Measurements from ENCODE around the gene TXNDC16.
"Not testable (repeated sequence)": the region's sequence is repeated elsewhere in the genome, so short reads cannot be mapped to it uniquely, and the experiment has no call there.

Gene TXNDC16

GRCh38 chr14:52552063-52552988, at the start of gene TXNDC16, which contains the start of gene GPR137C:
Gene TXNDC16 (minus strand): TSS chr14:52552505. CDS start chr14:52543557, 8,948 bp downstream.
Gene GPR137C (plus strand): TSS chr14:52552836. CDS start chr14:52553148, 312 bp downstream.
- DNase-seq = peak; percentile 98

GRCh38 chr14:52599974-52600373, 47.7 kb upstream of the TXNDC16 start:
- no peak for DNase-seq

DNA sequence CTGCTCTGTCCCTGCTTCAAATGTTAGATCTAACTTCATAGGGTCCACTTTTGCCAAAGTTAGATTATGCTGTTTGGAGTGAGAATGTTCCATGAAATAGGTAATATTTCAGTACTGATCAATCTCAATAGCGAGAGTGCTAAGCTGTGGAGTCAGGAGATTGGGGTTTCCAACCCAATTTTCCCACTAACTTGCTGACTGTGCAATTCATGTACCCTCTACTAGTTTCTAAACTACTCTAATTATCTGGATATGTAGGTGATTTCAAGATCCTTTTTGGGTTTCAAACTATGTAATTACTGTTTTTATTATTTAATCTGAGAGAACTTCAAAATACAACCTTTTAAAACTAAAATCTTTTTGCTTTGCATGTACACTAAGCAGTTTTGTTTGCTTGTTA, 46.3 kb upstream of the TXNDC16 start:
- DNase-seq = no peak

- DNase-seq = no peak
Measured at GRCh38 chr14:52596861-52597260, 44.6 kb upstream of the TXNDC16 start.

- no peak for DNase-seq
Measured at GRCh38 chr14:52596320-52596719, 44.0 kb upstream of the TXNDC16 start.

DNA sequence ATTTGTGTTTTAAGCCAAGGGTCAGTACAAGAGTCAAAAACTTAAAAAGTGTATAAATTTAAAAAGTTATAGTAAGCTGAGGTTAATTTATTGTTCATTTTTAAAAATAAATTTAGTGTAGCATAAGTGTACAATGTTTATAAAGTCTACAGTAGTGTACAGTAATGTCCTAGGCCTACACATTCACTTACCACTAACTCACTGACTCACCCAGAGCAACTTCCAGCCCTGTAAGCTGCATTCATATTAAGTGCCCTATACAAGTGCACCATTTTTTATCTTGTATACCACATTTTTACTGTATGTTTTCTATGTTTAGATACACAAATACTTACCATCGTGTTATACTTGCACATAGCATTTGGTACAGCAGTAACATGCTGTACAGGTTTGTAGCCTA, 38.0 kb upstream of the TXNDC16 start:
- DNase-seq = no peak

DNA sequence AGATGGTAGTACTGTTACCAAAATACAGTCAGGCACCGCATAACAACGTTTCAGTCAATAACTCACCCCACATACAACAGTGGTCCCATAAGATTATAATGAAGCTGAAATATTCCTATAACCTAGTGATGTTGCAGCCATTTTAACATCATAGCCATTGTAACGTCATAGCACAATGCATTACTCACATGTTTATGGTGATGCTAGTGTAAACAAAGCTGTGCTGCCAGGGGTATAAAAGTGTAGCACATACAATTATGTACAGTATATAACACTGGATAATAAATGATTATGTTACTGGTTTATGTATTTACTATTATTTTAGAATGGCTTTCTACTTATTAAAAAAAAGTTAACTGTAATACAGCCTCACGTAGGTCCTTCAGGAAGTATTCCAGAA, 37.3 kb upstream of the TXNDC16 start:
- DNase-seq = no peak

DNA sequence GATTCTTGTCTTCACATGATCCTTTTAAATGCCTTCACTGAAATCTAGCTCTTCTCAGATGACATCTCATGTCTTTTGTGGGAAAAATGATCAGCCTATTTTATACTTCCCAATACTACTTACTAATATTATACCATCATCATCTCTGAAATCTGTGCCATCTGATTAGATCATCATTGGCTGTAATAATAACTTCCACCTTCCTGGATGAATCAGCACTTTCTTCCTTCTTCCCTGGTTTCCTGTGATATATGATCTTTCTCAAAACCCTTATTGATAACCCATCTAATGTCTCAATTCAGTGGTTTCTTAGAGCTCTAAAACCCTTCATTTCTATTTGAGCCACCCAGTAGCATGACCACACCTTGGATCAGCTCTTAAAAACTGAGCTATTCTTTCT, 31.2 kb upstream of the TXNDC16 start:
- no peak for DNase-seq

DNA sequence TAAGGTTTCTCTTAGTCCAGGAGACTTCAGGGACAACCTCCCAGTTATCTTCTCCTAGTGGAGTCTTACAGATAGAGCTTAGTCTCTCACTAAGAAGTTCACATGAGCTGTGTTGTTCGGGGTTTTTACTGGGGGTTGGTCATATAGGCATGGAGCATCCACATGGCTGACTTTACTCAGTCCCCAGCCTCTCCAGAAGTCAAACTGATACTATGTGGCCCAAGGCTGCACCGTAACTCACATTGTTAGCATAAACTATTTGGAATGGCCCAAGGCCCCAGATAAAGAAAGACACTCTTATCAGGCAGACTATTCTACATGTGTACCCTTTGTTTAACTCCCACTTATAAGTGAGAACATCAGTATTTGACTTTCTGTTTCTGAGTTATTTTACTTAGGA, 23.6 kb upstream of the TXNDC16 start:
- no peak for DNase-seq

- DNase-seq = not testable (repeated sequence)
Measured at GRCh38 chr14:52568454-52568853, 16.1 kb upstream of the TXNDC16 start.

DNA sequence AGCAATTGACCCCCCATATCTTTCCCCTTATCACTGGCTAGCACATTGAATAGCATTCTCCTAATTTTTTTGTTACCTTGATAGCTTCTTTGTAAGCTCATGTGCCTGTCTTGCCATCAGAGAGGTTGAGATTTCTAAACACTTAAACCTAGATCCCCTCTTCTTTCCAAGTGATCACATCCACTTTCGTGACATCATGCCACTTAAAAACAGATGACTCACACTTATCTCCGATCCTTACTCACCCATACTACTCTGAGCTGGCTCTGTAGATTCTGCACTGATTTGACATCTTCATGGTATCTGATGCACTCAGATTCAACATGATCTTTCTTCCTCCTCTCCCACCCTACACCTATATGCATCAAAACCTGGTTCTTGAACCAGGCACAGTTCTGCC, 10.8 kb upstream of the TXNDC16 start:
- DNase-seq = no peak

- no peak for DNase-seq
Measured at GRCh38 chr14:52558688-52559087, 6.4 kb upstream of the TXNDC16 start.

DNA sequence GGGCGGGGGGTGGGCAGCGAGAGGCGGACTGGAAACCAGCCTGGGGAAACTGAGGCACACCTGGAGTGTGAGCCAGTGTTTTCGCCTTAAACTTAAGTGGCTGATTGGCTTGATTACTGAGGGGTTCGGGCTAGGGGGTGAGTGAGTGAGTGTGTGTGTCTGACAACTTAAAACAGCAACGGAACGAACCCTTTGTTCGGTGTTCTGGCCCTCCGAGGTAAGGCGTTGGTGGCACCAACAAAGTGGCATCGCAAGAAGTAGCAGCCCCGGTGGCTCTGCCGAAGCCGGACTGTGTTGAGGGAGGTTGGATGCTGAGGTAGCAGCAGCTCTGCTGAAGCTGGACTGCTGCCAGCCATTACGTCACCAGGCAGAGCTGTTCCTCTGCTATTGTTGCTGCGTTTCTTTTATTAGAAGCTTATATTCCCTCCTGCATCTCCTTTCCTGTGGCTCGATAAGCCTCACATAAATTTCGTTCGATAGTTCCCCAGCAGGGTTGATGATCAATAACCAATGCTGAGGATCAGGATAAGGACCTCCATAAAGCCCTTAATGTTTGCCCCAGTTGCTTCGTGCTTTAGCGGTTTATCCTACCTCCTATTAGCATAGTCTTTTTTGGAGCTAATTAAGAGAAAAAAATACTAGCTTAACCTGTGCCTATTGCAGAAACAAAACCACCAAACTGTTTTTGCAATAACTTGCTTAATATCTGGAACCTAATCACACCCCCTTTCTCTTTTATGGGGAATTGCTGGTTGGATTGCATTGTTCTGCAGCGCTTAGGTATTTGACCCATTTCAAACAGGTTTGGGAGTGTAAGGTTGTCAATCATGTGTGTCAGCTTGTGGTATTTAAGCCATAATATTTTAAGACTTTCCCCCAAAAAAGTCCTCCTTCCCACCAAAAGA, 1.6 kb upstream of the TXNDC16 start:
- peak; percentile 36 for DNase-seq

DNA sequence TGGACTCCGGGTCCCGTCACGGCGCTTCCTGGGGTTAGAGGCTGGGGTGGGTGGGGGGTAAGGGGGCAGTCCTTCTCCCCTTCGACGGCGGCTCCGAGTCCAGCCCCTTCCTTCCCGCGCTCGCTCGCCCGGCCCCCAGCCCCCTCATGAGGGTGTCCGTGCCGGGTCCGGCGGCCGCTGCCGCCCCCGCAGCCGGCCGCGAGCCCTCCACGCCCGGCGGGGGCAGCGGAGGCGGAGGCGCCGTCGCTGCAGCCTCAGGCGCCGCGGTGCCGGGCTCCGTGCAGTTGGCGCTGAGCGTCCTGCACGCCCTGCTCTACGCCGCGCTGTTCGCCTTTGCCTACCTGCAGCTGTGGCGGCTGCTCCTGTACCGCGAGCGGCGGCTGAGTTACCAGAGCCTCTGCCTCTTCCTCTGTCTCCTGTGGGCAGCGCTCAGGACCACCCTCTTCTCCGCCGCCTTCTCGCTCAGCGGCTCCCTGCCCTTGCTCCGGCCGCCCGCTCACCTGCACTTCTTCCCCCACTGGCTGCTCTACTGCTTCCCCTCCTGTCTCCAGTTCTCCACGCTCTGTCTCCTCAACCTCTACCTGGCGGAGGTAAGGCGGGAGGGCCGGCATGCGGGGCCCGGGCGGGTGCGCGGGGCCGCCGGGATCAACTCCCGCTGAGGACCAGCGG, 831 bp upstream of the TXNDC16 start:
- DNase-seq = peak; percentile 10

GRCh38 chr14:52551696-52552062, 626 bp downstream of the TXNDC16 start:
- peak; percentile 55 for DNase-seq

- DNase-seq = no peak
Measured at GRCh38 chr14:52551205-52551604, 1.1 kb downstream of the TXNDC16 start.

- DNase-seq = no peak
Measured at GRCh38 chr14:52550661-52551060, 1.6 kb downstream of the TXNDC16 start.

- no peak for DNase-seq
Measured at GRCh38 chr14:52547526-52547925, 4.8 kb downstream of the TXNDC16 start.

DNA sequence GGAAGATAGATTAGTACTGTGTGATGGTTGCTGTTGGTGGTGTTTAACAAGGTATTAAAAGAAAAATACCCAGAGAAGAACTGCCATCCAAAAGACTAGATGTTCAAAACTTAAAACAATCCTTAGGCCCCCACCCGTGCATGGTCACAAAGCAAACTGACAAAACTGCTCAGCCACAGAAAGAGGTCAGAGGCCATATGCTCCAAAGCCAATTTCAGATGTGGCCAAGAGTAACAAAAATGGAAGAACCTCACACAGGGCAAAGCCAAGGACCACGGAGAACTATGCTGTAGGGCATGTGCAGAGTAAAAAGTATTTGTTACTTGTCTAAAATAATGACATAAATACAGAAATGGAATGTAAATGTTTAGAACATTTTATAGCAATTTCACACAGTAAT, 5.3 kb downstream of the TXNDC16 start:
- DNase-seq = no peak

GRCh38 chr14:52546318-52546670, 6.0 kb downstream of the TXNDC16 start:
- no peak for DNase-seq

- DNase-seq = no peak
Measured at GRCh38 chr14:52545584-52546317, 6.6 kb downstream of the TXNDC16 start.

DNA sequence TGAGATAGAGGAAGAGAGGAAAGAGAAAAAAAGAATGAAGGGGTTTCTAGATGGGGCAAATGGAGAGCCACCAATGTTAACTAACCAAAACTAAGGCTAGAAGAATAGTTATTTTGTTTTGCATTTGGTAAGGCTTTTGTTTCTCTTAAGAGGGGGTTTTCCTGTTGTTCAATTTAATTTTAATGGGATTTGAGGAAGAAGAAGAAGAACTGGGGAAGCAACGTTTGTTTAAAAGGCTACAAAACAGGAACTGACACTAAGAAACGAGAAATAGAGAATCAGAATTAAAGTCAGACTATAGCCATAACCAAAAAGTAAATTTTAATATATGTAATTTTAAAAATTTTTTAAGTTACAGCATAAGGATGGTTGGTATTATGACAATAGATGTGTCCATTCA, 13.7 kb downstream of the TXNDC16 start:
- no peak for DNase-seq

- DNase-seq = no peak
Measured at GRCh38 chr14:52536269-52536668, 16.0 kb downstream of the TXNDC16 start.

Measured in KG1 (cell line).